A673 (cell line): ENCODE measurements around the gene HECW1. TPM values are rescaled to one million over a fixed set of nuclear protein-coding genes. Genes with fewer than 3 reads are reported as not detected.

Source experiments
- BruUV-seq: library from RNA; stranded (reverse); fragments of 400-500 nt; replicated peaks from 2 replicates; lab custom pipeline; 2021; lab: Mats Ljungman, UMichigan
- CTCF ChIA-PET: fragments of 300-600 bp; sonication (Branson Sonifier 250); formaldehyde crosslinking; loops from one replicate; lab custom pipeline; 2022; ENCODE audit warnings: antibody characterized with exemption; lab: Charles Lee
- POLR2A ChIA-PET: fragments of 300-600 bp; sonication (Branson Sonifier 250); formaldehyde crosslinking; loops from one replicate; lab custom pipeline; 2022; ENCODE audit warnings: antibody characterized with exemption; ENCODE audit not compliant: low non-redundant PET; lab: Charles Lee
- DNase-seq: peaks from one replicate; pipeline ENCODE4 v3.0.0-alpha.2; 2015; ENCODE audit warnings: low spot score
- H3K27ac ChIP-seq: fragments of 200-600 bp; sonication (generic); 2 replicates; pipeline ENCODE4 v1.5.1; 2016; ENCODE audit warnings: mixed run types, low read depth, mild to moderate bottlenecking, mixed read lengths, antibody characterized with exemption, low read length; ENCODE audit not compliant: poor library complexity, severe bottlenecking
- H3K27me3 ChIP-seq: fragments of 200-600 bp; sonication (generic); replicated peaks from 2 replicates; pipeline ENCODE4 v1.6.1; 2017; ENCODE audit warnings: mixed run types, low read depth, mild to moderate bottlenecking, mixed read lengths, antibody characterized with exemption, low read length; ENCODE audit not compliant: insufficient read depth, poor library complexity
- H3K36me3 ChIP-seq: fragments of 200-600 bp; sonication (generic); 2 replicates; pipeline ENCODE4 v1.6.1; 2016; ENCODE audit warnings: mixed run types, mild to moderate bottlenecking, mixed read lengths, antibody characterized with exemption, low read length; ENCODE audit not compliant: insufficient read depth, poor library complexity, severe bottlenecking
- H3K4me1 ChIP-seq: fragments of 200-600 bp; sonication (generic); 2 replicates; pipeline ENCODE4 v1.6.1; 2017; ENCODE audit warnings: mixed run types, mild to moderate bottlenecking, mixed read lengths, antibody characterized with exemption, low read length; ENCODE audit not compliant: insufficient read depth, poor library complexity, severe bottlenecking
- H3K4me3 ChIP-seq: fragments of 200-600 bp; sonication (generic); 2 replicates; pipeline ENCODE4 v1.5.1; 2016; ENCODE audit warnings: low read depth, mixed run types, mild to moderate bottlenecking, mixed read lengths, low read length; ENCODE audit not compliant: poor library complexity, severe bottlenecking
- H3K9me3 ChIP-seq: fragments of 200-600 bp; sonication (generic); 2 replicates; pipeline ENCODE4 v1.6.1; 2016; ENCODE audit warnings: mixed run types, low read depth, mild to moderate bottlenecking, mixed read lengths, antibody characterized with exemption, low read length; ENCODE audit not compliant: poor library complexity, severe bottlenecking
- EZH2 ChIP-seq: fragments of 200-600 bp; sonication (generic); IDR thresholded peaks from 2 replicates; pipeline ENCODE4 v1.6.1; 2017; ENCODE audit warnings: borderline replicate concordance, low read depth, mild to moderate bottlenecking, mixed read lengths, antibody characterized with exemption, low read length; ENCODE audit not compliant: poor library complexity, severe bottlenecking
- intact Hi-C: fragments of 100-400 bp; cut with micrococcal nuclease; formaldehyde crosslinking; loops from one replicate; pipeline ENCODE4 v1.10.0; 2022; ENCODE audit not compliant: unreplicated experiment
- total RNA-seq: library from RNA; stranded (reverse); gene quantifications from 2 replicates; pipeline ENCODE4 v1.2.3, GENCODE V29; 2021
- TF ChIP-seq, protein P1 (sequence below): fragments of 300-800, 200-600 bp; sonication (generic); conservative IDR thresholded peaks from 2 replicates; pipeline ENCODE4 v1.5.1; 2017; ENCODE audit warnings: low read depth, mild to moderate bottlenecking, antibody characterized with exemption, low read length, moderate library complexity, mixed read lengths

Gene HECW1
- total RNA-seq, 1 experiment from 2014 or later, result 0.39 TPM

DNA sequence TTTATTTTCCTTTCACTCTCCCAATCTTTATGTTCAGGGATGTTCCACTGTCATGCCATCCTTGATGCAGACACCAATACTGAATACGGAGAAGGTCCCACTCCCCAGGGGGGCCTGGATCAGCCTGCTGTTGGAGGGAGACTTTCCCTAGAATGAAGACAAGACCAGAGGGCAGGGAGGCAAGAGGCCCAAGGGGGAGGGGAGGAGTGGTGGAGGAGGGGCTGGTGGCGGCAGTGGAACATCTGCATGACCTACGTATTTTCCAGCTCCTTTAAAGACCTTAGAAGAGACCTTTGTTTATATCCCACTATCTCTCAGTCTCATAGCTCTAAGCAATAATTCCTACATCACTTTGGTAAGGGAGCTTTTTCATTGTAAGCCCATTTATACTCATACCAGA lies 183.0 kb downstream of the HECW1 start:
- no peaks in the 10 kb centered on the region for H3K27me3 ChIP-seq
- POLR2A ChIA-PET, result no interaction called here
- intact Hi-C loops, result no loop called here
- H3K27ac ChIP-seq, result no peak overlapping the region
- H3K36me3 ChIP-seq, result no peaks in the 10 kb centered on the region
- no TSS peak for BruUV-seq
- CTCF ChIA-PET, result no interaction called here
- TF ChIP-seq, protein P1, sequence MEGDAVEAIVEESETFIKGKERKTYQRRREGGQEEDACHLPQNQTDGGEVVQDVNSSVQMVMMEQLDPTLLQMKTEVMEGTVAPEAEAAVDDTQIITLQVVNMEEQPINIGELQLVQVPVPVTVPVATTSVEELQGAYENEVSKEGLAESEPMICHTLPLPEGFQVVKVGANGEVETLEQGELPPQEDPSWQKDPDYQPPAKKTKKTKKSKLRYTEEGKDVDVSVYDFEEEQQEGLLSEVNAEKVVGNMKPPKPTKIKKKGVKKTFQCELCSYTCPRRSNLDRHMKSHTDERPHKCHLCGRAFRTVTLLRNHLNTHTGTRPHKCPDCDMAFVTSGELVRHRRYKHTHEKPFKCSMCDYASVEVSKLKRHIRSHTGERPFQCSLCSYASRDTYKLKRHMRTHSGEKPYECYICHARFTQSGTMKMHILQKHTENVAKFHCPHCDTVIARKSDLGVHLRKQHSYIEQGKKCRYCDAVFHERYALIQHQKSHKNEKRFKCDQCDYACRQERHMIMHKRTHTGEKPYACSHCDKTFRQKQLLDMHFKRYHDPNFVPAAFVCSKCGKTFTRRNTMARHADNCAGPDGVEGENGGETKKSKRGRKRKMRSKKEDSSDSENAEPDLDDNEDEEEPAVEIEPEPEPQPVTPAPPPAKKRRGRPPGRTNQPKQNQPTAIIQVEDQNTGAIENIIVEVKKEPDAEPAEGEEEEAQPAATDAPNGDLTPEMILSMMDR, result no peak
- no peak for TF ChIP-seq EZH2
- no peaks in the 10 kb centered on the region for H3K4me1 ChIP-seq
- H3K9me3 ChIP-seq, result no peaks in the 10 kb centered on the region
- no peak for DNase-seq
- H3K4me3 ChIP-seq, result no peak overlapping the region

DNA sequence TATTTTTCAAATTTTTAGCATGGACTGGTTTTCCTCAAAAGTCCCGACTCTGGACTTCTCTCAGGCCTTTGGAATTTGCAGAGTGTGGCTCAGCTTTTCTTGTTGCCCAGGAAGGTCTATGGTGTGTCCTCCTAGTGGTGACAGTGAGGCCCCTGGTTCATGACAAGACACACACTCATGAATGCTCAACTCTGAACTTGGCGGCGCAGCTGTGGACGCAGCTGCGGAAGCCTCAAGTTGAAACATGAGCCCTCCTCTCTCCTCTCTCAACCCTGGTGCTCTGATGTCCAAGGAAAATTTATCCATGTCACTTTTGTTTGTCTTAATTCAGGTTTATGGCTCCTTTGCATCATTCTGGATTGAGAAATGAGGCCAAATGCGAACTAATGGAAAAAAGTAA lies 183.9 kb downstream of the HECW1 start:
- TF ChIP-seq, protein P1, result peak; percentile 37
- no peak for TF ChIP-seq EZH2
- Histone ChIP-seq H3K9me3 (no peaks in the 10 kb centered on the region), H3K27ac (no peak overlapping the region), H3K4me1 (no peaks in the 10 kb centered on the region), H3K27me3 (no peaks in the 10 kb centered on the region), H3K36me3 (no peaks in the 10 kb centered on the region), H3K4me3 (no peak overlapping the region)
- DNase-seq, result no peak
- POLR2A ChIA-PET, result no interaction called here
- no TSS peak for BruUV-seq
- intact Hi-C loops, result no loop called here
- CTCF ChIA-PET, result no interaction called here

DNA sequence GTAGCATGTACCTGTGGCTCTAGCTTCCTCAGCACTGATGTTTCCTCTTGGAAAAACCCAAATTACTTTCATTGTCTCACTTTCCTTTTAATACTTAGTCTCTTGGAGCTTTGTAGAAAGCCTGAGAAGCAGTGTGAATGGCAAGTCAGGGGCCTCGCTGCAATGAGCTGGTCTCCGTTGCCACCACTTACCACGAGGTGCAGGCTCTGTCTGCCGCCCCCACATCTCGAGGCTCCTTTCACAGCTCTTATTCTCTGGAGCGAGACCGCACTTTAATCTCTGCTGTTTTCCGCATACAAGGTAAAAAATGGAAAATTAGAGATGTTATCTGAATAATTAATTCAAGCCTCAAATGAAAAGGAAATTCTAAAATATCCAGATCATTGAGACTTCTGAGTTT lies 186.2 kb downstream of the HECW1 start:
- POLR2A ChIA-PET, result no interaction called here
- Histone ChIP-seq H3K27ac (no peak overlapping the region), H3K27me3 (no peaks in the 10 kb centered on the region), H3K4me1 (peaks cover 17% of the 10 kb centered on the region), H3K9me3 (no peaks in the 10 kb centered on the region), H3K36me3 (no peaks in the 10 kb centered on the region), H3K4me3 (no peak overlapping the region)
- no TSS peak for BruUV-seq
- TF ChIP-seq EZH2, result no peak
- TF ChIP-seq, protein P1, result no peak
- DNase-seq, result no peak
- CTCF ChIA-PET, result no interaction called here
- intact Hi-C loops, result no loop called here
